ENCODE results near the gene SEZ6L.
"Not testable (repeated sequence)": the region's sequence is repeated elsewhere in the genome, so short reads cannot be mapped to it uniquely, and the experiment has no call there.

Gene SEZ6L

DNA sequence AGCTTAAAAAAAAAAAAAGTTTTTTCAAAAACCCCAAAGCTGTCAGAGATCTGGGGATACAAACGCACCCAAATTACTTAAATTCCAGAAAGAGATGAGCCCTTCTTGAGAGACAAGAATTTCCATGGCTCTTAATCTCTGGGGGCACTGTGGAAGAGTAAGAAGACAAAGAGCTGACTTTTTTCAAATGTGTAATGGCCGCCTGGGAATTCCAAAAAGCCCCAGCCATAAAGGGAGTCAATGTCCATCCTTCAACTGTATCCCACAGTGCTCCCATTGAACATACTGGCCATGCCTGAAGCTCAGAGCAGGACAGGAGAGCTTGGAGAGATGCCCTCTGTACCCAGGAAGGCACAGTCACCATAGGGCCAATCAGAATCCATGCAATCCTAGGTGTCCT lies 222.4 kb downstream of the SEZ6L start:
- DNase-seq, result no peak

DNA sequence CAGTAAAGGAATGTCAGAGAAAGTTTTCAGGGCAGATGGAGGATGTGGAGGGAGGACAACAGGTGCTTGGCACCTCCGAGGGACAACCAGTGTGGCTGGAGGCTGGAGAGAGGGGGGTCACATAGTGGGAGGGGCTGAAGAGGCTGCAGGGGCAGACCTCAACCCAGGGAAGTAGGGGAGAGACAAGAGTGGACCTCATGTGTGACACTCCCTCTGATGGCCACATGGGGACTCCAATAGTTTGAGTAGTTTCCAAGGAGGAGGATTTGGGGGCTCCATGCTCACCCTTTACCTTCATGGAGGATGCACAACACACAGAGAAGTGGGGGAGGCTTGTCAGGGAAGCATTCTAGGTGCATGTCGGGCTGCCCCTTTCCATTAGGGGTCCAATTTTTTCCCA lies 224.7 kb downstream of the SEZ6L start:
- DNase-seq, result no peak

DNA sequence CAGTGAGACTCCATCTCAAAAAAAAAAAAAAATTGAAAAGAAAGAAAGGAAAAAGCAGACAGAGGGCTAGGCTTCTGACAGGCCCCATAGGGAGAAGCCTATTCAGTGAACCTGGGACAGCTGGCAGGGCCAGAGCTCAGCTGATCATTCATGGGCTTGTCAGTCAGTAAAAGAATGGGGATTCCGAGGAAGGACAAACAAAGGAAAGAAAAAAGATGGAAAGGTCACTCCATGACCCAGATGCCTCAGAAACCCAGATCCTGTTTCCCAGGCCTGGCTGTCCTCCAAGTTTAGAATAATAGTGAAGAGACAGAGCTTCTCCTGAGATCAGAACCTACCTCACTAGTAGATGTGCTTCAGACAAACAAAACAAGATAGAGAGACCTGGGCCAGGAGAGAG lies 225.5 kb downstream of the SEZ6L start:
- DNase-seq, result peak; percentile 29

DNA sequence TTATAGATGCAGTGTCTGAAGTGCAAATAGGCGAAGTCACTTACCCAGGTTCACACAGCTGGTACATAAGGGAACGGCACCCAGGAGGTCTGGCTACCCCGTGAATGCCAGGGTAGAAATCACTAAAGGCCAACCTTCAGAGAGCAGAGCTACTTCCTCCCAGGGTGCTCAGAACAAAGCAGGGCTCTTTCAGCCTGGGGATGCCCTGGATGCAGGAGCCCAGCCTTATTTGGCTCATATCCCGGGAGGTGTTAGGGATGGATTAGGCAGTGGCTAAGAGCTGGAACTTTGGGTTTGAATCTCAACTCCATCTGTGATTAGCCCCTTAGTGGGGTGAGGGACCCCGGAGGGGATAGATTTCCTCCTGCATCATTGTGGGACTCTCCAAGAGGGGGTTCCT lies 226.7 kb downstream of the SEZ6L start:
- DNase-seq, result peak; percentile 65

DNA sequence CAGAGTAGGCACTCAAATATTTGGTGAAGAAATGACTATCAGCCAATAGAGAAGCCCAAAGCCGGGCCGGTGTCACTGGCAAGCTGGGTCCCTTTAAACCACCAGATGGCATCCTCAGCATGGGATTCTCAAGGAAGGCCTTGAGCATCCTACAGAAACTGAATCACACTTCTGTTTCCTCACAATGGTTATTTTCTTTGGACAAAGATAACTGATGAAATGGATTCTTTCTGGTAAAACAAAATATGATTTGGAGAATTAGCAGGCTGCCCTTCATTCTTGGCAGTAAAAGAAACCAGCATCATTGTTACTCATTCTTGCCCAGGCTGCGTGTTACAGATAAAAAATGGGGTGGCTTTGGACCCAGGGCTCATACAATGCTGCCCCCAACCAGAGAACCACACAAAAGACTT lies 229.5 kb downstream of the SEZ6L start:
- DNase-seq, result peak; percentile 38

DNA sequence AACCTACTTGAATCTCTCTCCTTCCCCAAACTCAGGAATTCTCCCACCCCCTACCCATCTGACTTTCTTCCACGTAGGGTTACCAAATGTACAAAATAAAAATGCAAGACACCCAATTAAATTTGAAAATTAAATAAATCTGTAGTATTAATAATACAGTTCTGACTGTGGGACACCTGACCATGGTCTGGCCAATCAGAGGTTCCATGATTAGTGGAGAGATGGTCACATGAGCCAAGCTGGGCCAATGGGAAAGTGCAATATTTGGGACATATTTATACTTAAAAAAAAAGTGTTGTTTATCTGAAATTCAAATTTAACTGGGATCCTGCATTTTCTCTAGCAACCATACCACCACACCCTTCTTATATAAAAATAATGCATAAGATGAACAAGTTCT lies 230.0 kb downstream of the SEZ6L start:
- no peak for DNase-seq

DNA sequence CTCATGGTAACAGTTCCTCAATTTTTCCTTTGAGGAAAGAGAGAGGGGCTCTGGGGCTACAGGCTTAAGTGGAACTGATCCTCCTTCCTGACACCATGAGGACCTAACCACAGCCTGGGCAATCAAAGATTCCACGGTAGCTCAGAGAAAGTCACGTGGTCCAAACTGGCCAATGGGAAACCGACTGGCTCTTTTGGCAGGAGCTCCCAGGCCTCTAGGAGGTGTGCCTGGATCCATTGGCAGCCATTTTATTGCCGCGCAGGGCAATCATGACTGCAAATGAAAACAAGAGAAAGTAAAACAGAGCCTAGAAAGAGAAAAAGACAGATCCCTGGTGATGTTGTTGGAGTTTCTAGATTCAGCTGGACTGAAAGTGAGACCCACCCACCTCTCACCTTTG lies 232.5 kb downstream of the SEZ6L start:
- no peak for DNase-seq

DNA sequence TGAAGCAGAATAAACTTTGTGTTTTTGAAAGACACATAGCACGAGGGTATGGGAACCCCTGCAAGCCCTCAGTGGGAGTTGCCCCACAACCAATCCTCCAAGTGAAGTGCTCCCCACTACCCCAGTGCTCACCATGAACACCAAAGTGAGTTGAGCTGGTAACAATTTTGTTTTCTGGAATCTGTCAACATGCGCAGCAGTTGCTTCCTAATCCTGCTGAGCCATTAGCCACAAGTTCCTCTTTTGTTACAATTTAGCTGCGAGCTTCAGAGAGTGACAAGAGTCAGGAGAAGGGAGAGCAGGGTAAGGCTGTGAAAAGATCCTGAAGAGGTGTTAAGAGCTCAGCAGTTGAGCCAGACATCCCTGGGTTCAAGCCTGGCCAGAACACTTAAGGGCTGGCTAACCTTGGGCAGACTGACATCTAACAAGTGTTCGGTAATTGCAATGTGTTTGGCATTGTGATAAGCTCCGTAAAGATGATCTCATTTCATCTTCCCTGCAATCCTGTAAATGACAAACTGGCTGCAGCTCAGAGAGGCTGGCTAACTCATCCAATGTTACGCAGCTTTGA lies 235.7 kb downstream of the SEZ6L start:
- DNase-seq, result no peak

DNA sequence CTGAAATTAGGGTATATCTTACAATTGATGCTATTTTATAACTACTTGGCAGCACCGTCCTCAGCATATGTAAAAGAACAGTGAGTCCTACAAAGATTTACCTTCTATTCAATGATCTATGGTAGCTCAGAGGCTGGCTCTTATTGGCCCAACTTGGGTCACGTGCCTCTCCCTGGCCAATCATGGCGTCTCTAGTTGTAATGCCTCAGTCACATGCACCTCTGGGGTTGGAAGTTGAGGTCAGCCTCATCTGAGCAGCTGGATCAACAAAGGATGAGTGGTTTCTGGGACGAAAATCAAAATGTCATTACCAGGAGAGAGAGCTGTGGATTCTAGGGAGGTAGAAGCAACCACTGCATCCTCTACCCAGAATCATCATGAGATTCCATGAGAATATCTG lies 236.9 kb downstream of the SEZ6L start:
- DNase-seq, result peak; percentile 70

DNA sequence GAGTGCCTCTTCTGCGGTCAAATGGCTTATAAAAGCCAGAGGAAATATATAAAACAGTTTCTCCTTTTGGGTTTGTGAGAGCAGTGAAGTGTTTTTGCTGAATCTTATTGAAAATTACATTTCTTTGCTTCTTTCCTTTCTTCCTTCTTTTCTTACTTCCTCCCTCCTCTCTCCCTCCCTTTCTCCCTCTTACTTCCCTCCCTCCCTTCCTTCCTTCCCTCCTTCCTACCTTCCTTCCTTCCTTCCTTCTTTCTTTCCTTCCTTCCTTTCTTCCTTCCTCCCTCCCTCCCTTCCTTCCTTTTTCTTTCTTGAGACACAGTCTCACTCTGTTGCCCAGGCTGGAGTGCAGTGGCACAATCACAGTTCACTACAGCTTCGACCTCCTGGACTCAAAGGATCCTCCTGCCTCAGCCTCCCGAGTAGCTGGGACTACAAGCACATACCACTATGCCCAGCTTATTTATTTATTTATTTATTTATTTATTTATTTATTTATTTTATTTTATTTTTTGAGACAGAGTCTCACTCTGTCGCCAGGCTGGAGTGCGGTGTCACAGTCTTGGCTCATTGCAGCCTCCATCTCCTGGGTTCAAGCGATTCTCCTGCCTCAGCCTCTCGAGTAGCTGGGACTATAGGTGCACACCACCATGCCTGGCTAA lies 239.4 kb downstream of the SEZ6L start:
- DNase-seq, result not testable (repeated sequence)

DNA sequence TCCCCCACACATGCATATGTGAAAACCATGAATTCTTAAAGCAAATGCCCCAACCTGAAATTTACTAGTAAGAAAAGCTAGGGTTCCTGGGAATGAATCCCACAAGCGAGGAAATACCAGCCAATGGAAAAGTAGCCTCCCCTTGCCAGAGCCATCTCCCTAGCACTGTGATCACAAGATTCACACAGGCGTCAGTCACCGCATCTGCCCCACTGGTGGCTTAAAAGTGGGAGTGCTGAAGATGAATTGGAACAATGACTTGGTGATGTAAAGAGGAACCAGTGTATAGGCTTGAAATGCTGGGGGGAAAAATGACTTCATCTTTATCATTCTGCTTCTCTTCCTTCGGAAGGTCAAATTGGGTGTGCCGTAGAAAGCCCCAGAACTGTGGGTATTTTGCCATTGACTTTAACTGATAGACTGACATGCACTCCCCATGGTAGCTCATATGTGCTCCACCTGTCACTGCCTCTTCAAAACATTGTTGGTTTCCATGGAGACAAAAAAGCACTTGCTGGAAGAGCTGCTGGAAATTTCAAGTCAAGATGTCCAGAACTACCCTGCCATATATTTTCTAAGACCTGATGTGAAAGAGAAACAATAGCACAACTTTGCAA lies 240.6 kb downstream of the SEZ6L start:
- DNase-seq, result peak; percentile 3

DNA sequence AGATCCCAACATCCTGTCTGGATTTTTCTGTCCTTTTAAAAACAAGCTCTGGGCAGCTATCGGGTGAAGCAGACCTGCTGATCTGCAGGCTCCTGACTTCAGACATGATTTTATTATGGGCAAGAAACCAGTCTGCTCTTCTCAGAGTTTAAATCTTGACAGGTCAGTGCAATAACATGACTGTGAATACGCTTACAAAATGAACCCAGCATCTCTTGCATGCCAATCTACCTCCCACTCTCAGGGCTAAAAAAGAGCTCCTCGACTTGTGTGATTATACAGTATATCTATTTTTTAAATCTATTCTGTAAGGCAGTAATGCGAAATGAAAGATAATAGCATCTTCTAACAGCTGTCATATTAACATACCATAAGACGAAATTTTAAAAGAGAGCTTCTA lies 241.1 kb downstream of the SEZ6L start:
- no peak for DNase-seq

DNA sequence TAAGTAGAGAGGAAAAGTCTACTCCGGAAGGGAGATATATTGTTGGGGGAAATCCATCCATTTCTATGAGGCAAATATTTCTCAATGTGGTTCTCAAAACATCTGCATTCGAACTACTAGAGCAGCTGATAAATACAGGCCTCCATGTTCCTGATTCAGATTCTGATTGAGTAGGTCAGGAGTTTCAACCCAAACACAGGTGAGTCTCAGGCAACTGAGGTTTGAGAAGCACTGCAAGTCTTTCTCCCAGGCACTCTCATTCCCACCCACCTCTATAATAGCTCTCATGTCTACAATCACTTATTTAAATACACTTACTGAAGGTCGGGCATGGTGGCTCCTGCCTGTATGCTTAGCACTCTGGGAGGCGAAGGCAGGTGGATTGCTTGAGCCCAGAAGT lies 245.1 kb downstream of the SEZ6L start:
- DNase-seq, result no peak

DNA sequence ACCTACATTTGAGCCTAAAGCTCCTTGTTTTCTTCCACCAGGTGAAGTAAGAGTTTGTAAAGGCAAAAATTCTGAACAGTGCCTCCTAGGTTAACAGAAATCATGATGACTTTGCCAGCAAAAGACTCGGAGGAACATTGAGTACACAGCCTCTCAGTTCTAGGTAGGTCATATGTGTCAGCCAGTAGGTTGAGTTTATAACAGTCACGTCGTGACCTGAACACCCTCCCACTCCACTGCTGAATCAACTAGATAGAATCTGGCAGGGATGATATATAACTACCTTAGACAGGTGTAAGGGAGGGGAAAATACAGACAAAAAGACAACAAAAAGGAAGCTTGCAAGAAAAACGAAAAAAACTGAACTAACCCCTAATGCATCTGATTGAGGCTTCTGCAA lies 247.0 kb downstream of the SEZ6L start:
- no peak for DNase-seq

DNA sequence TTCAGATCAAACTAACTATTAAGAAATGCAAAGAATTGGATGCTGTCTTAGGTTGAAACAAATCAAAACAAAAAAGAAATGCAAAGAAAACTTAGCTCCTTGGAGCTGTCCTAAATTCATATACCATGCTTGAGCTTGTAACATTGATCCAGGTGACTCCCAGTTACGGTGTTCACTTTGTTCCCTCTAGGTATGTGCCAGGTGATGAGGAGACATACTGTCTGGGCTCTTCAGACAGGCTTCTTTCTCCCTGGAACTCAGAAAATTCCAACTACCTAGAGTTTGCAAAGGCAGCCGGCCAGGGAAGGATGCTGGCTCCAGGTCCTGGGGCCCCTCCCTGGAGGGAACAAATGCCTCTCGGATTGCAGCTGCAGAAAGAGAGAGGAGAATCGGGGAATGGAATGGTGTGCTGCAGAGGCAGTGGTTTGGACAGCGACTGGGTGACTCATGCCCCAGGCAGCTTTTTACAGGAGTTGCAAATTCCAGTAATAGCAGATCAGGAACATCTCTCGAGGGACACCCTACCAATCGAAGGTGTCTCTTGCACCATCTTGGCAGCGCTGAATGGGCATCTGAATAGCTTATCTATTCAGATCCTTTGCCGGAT lies 247.5 kb downstream of the SEZ6L start:
- no peak for DNase-seq

DNA sequence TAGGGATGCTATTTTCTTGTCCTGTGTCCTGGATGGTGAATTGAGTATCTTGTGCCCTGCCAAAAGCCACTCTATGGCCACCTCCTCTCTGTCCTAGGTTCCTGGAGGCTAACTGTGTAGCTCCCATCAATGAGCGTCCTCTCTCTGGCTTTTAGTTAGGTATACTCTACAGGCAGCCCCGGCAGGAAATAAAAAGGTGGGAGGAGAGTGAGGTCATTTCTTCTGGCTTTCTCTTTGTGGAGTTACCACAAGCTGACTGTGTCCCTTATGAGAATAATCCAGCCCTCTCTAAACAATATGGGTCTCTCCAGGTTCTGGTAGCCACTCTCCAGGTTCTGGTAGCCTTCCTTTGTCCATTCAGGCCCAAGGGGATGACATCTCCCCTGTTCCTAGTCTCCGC lies 248.1 kb downstream of the SEZ6L start:
- DNase-seq, result no peak

DNA sequence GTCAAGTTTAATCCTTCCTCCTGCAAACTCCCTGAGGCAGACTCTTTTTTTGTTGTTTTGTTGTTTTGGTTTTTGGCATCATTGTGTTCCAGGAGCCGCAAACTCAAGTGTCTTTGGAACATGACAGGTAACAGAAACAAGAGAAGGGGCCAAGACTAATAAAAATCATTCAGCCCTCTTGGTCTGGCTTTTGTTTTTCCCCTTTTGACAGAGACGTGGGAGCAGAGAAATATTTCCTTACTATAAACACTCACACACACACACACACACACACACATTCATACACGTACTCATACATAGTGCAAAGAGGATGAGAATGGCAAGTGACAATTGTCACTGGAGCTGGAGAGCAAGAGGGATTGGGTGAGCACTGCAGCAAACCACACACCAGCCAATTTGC lies 249.4 kb downstream of the SEZ6L start:
- DNase-seq, result no peak

DNA sequence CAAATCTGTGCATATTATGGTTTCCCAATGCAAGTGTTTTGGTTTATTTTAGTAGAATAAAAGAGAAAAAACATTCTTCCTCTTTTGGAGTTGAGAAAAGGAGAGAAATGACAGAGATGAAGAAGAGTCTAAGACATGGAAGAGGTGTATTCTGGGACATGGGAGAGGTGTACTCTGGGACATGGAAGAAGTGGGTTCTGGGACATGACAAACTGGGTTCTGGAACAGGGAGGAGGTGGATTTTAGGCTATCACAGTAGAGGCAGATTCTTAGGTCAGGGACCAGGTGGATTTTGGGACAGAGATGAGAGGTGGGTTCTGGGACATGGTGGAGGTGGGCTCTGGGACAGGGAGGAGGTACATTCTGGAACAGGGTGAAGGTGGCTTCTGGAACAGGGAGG lies 257.7 kb downstream of the SEZ6L start:
- DNase-seq, result no peak

DNA sequence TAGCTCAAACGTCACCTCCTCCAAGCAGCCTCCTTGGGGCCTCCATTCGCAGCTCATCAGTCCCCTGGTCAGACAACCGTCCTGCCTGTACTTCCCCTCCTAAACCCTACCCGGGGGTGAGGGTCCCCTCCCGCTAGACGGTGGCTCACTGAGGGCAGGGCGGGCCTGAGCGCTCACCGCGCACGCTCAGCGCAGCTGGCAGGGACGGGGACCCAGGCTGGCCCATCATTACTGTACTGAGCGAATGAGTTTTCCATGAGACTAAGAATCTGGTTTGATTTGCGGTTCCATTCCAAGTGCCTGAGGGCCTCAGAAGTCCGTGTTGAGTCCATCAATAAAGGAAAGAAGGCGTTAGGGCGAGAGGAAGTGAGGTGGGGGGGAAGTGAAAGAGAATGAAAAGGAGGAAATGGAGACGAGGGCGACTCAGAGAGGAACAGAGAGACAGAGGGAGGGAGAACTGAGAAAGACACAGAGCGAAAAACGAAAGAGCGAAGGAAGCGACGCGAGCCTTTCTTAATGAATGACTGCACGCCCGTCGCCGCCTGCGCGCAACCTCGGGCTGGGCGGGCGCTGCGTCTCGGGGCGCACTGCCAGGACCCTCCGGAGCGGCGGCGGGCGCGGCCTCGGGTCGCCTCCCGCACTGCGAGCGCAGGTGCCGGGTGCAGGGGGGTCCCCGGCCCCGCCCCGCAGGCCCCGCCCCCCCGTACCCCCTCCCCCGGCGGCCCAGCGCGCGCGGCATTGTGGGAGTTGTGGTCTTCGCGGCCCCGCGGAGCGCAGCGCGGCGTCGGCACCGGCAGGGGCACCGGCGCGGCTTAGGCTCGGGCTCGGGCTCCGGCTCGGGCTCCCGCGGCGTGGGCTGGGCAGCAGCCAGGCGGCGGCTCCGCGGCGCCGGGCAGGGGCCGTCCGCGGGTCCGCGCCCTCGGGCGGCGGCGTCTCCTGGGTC lies 259.5 kb downstream of the SEZ6L start, which contains the start of gene ASPHD2:
Gene ASPHD2, plus strand, starts transcription at position 746 of the 943 bp plus-strand sequence. CDS start 4,356 bp downstream, outside the sequence.
- peak; percentile 41 for DNase-seq

DNA sequence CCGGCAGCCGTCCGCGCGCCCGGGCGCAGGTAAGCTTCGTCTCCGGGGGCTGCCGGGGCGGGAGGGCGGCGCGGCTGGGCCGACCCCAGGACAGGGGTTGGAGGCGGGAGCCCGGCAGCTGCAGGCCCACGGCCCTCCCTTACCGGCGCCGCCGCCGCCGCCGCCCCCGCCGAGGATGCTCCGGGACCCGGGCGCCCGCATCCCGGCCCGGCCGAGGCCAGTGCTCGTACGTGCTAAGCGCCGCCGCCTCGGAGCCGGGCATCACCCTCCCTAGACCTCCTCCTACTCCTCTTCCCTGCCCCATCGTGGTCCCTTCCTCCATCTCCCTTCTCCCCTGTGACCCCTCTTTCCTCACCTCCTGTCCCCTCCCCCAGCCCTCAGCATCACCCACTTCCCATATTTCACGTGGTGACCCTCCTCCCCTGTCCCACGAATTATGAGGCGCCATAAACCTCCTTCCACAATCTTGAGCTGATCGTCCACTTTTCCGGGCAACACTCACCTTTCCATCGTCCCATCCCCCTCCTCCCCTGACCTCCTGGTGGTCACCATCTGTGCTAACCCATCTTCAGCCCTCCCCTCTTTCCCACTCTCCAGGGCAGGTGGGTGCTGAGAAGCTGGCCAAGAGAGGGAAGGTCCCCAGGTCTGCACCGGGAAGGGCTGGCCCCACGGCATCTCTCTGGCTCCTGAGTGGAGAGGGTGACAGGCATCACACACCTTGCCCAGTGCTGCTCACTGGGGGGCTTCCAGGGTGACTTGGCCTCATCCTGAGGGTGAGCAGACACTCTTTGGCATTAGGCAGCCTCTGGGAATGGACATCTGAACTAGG lies 260.4 kb downstream of the SEZ6L start:
- DNase-seq, result no peak

DNA sequence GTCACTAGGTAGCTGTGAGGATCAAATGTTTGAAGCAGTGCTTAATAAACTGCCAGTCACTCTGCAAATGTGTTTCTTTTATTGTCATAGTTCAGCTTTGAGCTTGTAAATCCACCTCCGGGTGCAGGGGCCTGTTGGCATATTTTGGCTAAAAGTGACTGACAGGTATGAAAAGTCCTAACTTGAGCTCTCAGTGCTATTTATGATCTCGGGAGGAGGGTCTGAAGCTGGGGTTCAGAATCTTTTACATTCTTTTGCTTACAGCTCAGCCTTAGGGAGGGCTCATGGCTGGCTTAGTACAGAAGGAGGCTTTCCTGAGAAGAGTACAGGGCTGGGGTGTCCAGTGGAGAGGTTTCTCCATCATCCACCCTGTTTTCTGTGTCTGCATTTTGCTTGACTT lies 261.3 kb downstream of the SEZ6L start:
- DNase-seq, result no peak
